GM12864 (cell line): Measurements from ENCODE around the gene KIF6.

Experiments used
- DNase-seq: peaks from one replicate; pipeline ENCODE4 v3.0.0-alpha.2; 2011; ENCODE audit warnings: low read depth
- H3K4me3 ChIP-seq: 2 replicates; pipeline ENCODE4 v1.5.1; 2011; ENCODE audit warnings: mild to moderate bottlenecking, low read depth, low read length, control low read depth
- TF ChIP-seq, protein P1 (sequence below): IDR thresholded peaks from 2 replicates; pipeline ENCODE4 v1.5.1; 2011; ENCODE audit warnings: low read depth, mild to moderate bottlenecking, moderate library complexity, low read length, control low read depth, inconsistent platforms; ENCODE audit errors: missing control alignments

Gene KIF6

DNA sequence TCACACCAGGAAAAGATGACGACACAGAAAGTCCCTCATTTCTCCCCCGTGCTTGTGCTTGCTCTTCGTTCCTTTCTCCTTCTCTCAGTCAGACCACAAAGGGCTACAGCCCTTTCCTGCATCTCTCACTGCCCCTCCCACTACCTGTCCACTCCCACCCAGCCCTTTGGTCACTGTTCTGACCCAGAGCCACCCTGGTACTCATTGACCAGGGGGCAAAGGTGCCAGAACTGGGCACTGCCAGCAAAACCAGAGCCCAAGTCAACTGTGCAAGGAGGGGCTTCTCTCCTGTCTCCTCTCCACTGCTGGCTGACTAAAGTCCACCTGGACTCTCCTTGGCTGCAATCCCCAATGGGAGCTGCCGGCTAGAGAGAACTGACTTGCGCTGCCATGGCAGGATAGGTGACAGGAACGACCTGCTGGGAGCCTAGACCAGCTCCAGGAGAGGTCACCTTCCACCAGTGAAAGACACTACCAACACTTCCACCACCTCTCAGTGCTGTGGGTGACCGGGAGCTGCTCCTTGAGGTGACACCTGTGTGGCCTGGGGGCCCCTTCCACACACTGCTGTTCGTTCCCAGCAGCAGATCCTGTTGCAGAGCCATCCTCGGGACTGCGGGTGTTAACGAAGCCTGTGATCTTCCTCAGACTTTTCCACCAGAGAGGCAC lies 443.8 kb downstream of the KIF6 start:
- no peak overlapping the region for H3K4me3 ChIP-seq
- TF ChIP-seq, protein P1, sequence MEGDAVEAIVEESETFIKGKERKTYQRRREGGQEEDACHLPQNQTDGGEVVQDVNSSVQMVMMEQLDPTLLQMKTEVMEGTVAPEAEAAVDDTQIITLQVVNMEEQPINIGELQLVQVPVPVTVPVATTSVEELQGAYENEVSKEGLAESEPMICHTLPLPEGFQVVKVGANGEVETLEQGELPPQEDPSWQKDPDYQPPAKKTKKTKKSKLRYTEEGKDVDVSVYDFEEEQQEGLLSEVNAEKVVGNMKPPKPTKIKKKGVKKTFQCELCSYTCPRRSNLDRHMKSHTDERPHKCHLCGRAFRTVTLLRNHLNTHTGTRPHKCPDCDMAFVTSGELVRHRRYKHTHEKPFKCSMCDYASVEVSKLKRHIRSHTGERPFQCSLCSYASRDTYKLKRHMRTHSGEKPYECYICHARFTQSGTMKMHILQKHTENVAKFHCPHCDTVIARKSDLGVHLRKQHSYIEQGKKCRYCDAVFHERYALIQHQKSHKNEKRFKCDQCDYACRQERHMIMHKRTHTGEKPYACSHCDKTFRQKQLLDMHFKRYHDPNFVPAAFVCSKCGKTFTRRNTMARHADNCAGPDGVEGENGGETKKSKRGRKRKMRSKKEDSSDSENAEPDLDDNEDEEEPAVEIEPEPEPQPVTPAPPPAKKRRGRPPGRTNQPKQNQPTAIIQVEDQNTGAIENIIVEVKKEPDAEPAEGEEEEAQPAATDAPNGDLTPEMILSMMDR, result no peak
- DNase-seq, result no peak

DNA sequence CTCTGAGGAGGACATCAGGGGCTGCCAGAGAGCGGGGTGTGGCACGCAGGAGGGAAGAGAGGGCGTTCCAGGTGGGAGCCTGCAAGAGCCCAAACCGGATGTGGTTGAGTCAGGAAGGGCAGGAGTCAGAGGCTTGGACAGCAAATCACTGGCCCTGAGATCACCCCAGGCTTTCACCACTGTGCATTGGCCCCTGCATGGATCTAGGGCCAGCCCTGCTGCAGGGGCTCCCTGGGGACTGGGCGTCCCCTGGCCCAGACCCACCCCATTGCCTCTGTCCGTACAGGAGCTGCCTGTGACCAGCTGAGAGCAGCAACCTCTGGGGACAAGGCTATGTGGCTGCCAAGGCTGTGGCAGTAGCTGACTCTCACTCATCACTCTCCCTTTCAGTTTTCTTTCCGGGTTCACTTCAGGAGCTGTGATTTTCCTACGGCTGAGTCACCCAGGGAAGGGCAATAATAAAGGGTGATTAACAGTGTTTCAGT lies 444.9 kb downstream of the KIF6 start:
- TF ChIP-seq, protein P1, result no peak
- no peak for DNase-seq
- H3K4me3 ChIP-seq, result no peak overlapping the region
